ENCODE results near the gene B3GNT9.
A peak's percentile ranks its signal among the peaks of the same experiment; 100 is the strongest.
"Not testable (repeated sequence)": the region's sequence is repeated elsewhere in the genome, so short reads cannot be mapped to it uniquely, and the experiment has no call there.

B3GNT9 gene

GRCh38 chr16:67150047-67150832 lies 558 bp downstream of the B3GNT9 start:
- peak; percentile 65 for DNase-seq (ENCODE audit: low read depth)

DNA sequence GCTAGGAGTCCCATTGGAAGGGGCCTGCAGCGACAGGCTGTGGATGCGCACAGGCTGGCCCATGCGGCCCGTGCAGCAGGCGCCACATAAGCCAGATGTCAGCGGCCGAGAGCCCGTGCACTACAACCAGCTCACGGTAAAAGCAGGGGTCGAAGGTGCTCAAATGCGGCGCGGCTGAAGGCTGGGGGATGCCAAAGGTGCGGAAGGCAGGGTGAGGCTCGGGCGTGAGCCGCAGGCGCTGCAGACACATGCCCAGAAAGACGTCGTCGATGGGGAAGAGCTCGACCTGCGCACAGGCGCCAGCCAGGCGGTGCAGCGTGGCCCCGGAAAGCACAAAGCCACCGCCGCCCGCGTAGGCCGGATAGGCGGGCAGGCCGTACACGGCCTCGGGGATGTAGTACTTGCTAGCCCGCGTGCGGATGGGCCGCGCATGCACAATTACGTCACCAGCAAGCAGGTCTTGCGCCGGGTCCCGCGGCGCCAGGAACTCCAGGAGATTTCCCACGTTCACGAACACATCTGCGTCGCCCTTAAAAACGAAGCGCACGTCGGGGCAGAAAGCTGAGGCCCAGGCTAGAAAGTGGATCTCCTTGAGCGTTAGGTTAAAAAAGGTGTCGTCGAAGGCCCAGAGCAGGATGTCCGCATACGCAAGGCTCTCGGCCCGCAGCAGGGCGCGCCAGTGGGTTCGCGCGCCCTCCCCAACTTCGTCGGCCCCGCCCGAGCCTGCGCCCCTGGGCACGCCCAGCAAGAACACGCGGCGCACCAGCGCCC lies 1.3 kb downstream of the B3GNT9 start:
- DNase-seq (ENCODE audit: low read depth) = no peak

- DNase-seq (ENCODE audit: low read depth) = no peak
Measured at GRCh38 chr16:67148656-67149275, 2.0 kb downstream of the B3GNT9 start.

DNA sequence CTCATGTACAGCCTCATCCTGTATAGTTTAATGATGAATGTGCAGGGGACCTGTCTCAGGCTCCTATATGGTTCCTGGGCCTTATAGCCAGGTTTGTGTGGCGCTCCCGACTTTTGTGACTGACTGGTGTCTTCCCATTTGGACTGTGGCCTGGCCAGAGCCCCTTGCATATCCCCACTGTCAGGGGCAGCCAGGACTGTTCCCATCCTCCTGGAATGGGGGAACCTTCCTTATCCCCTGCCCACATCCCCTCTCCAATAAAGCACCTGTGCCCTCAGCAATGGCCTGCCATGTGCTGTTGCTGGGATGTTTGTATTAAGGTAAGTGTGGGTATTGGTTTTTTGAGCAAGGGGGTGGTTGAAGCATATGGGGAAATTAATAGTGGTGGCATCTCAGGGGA lies 2.6 kb downstream of the B3GNT9 start:
- no peak for DNase-seq (ENCODE audit: low read depth)

DNA sequence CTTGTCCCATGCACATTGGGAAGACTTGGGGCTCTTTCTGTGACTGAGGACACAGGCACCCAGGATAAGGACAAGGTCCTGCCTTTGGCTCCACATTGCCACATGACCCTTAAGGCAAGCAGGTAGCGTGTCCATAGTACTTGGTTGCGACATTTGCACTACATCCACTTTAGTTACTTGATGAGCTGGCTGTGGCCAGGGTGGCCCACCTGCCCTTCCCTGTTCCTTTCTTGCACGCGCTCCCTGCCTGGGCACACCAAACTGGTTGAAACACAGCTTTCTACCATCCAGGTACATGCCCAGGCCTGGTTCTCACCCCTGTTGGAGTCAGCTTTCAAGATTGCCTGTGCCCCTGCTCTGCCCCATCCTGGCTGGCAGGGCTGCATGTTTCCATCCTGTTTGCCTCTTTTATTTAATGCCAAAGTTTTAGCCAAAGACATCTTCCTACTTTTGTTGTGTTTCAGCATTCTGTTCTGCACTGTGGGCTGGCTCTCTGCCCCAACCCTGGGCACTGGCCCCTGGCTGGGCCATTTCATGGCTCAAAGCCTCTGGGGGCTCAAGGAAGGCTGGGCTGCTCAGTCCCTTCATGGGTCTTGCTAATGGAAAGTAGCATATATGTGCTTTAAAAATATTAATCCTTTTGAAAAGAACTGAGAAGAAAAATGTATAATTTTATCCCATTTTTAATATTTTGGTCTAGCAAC lies 3.2 kb downstream of the B3GNT9 start:
- DNase-seq (ENCODE audit: low read depth) = no peak

DNA sequence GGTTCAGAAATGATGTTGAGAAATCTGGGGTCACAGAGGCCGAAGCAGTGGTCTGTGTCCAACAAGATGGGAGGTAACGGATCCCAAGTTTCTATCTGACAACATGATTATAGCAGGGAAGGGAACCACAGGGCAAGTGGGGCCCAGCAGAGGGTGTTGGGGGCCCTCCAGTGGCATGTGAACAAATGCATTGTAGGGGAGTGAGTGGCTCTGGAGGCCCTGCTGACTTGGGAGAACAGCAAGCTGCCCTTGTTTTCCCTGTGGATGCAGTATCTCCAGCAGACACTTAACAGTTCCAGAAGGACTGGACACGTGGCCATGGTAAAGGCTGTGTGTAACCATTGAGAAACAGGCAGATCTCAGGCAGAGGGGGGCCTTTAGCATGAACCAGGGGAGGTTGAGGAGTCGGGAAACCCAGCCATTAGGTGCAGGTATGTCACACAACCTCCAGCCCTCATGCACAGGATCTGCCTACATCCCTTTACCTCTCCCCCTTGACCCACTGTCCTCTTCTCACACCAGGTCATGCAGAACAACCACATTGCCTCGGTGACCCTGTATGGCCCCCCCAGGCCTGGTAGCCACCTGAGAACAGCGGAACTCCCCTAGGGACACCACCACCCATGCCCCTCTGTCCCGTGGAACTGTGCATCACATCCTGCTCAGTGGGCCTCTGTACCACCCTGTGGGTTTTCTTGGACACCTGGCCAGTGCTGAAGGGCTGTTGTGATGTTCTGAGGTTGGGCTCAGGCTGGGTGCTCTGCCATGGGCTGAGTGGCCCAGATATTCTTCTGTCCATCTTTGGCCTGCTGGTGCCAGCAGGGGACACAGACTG lies 4.1 kb downstream of the B3GNT9 start:
- no peak for DNase-seq (ENCODE audit: low read depth)

- no peak for DNase-seq (ENCODE audit: low read depth)
Measured at GRCh38 chr16:67145746-67146145, 5.1 kb downstream of the B3GNT9 start.

- no peak for DNase-seq (ENCODE audit: low read depth)
Measured at GRCh38 chr16:67144943-67145342, 5.9 kb downstream of the B3GNT9 start.

DNA sequence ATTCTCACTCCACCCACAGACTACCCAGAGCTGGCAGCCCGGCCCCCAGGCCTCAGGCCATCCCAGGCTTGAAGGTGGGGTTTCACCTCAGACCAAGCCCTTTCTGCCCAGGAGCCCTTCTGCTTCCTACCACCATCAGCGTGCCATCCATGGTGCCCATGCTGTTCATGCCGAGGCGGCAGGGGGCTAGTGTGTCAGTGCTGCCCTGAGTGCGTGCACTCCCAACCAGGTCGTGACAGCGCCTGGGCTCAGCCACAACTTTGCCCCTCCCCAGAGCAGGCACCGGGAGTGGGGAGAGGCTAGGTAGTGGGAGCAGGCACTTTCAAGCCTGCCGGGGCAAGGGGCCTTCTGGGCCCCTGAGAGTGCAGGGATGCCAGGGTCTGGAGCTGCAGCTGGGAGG lies 8.5 kb downstream of the B3GNT9 start:
- DNase-seq (ENCODE audit: low read depth) = no peak

DNA sequence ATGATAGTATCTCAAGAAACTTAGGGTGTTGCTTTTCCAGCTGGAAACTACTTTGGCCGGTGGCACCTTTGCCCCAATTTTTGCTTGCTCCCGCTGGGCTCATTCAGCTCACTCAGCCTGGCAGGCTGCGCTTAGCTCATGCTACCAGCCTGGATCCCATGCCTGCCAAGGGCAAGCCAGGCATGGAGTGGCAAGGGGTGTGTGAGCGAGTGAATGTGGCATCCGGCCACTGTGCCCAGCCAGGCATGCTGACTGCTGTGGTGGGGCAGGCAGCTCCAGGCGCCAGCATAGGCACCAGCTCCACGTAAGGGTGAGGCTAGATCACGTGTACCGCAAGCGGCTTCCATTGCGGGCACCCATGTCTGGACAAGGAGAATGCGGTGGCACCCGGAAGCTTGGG lies 9.4 kb downstream of the B3GNT9 start:
- no peak for DNase-seq (ENCODE audit: low read depth)

GRCh38 chr16:67137605-67138004 lies 13.2 kb downstream of the B3GNT9 start:
- DNase-seq (ENCODE audit: low read depth) = no peak

GRCh38 chr16:67129422-67129821 lies 21.4 kb downstream of the B3GNT9 start:
- no peak for DNase-seq (ENCODE audit: low read depth)

DNA sequence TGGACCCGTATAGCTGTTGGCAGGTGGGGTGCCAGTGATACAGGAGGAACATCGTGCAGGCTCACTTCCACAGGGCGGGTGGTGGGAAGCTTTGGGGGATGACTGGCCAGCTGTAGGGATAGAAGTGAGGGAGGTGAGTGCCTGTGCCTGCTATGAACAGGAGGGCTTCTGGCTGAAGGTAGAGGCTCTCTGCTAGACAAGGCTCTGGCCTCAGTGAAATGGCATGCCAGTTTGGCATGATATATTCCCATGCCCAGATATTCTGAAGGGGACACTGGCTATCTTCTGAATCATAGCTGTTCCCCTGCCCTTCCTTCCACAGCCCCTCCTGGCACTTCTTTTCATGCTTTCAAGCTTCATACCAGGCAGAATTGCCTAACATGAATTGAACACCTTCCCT lies 21.9 kb downstream of the B3GNT9 start:
- DNase-seq (ENCODE audit: low read depth) = no peak

GRCh38 chr16:67128417-67128816 lies 22.4 kb downstream of the B3GNT9 start:
- no peak for DNase-seq (ENCODE audit: low read depth)

GRCh38 chr16:67122799-67123198 lies 28.0 kb downstream of the B3GNT9 start:
- DNase-seq (ENCODE audit: low read depth) = not testable (repeated sequence)

DNA sequence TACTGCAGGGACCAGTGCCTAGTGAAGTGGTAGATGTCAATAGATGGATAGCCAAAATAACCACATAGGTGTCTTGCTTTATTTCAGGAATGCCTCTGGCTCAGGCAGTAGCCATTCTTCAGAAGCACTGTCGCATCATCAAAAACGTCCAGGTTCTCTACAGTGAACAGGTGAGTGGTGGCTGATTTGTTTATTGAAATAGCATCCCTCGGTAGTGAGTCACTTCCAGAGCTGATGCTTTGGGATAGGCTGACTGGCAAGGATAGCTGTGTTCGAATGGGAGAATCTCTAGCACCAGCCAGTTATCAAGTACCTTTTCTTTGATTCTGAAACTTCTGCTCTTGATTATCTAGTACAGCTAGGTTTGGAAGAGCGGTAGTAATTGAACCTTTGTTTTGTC lies 30.8 kb downstream of the B3GNT9 start:
- no peak for DNase-seq (ENCODE audit: low read depth)

DNA sequence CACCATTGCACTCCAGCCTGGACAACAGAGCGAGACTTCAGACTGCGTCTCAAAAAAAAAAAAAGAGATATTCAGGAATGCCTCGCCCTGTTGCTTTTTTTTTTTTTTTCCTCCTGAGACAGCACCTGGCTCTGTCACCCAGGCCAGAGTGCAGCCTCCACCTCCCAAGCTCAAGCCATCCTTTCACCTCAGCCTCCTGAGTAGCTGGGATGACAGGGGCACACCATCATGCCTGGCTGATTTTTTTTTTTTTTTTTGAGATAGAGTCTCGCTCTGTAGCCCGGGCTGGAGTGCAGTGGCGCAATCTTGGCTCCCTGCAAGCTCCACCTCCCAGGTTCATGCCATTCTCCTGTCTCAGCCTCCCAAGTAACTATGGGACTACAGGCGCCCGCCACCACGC lies 33.1 kb downstream of the B3GNT9 start:
- no peak for DNase-seq (ENCODE audit: low read depth)

GRCh38 chr16:67116388-67117311 lies 34.1 kb downstream of the B3GNT9 start:
- DNase-seq (ENCODE audit: low read depth) = no peak

DNA sequence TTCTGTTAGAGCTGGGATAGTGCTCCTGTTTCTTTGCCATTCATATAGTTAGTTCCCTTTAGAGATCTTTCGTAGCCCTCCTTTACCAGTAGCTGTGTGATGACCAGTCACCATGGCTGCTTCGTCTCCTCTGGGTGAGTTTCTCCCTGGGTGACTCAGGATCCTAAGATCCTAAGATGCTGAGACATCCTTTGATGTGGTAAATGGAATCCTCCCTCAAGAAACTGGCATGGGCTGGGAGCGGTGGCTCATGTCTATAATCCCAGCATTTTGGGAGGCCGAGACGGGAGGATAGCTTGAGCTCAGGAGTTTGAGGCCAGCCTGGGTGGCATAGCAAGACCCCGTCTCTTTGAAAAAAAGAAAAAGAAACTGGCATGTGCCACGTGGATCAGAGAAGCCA lies 35.2 kb downstream of the B3GNT9 start:
- peak; percentile 92 for DNase-seq (ENCODE audit: low read depth)

DNA sequence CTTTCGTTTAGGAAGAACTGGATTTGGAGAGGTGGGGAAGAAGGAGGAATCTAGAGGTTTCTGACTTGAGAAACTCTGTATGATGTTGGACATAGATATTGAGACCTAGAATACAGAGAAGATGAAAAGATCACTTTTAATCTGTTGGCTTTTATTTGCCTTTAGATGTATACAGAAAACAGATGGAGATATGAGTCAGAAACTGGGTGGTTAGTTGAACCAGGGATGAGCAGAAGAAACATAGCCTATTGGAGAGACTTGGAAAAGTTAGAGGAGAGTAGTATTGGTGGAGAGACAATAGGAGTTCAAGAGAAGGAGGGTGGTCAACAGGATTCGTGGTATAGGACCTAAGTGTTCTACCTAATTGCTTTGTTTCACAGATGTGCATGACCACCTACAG lies 36.0 kb downstream of the B3GNT9 start:
- DNase-seq (ENCODE audit: low read depth) = peak; percentile 29

All from EH (cell line).